GM23338 (cell line): ENCODE measurements around the gene MCTP1.

Experiments used
- CREB1 ChIP-seq: fragments of 250-450 bp; sonication (Bioruptor Pico); IDR thresholded peaks from 2 replicates; pipeline ENCODE4 v1.5.0; 2020; ENCODE audit warnings: low read depth, mild to moderate bottlenecking, moderate library complexity
- CTCF ChIP-seq, 2 experiments: fragments of 200-600 bp in 1 of 2; sonication (generic) in 1 of 2; conservative IDR thresholded peaks; 2 replicates each; pipeline versions ENCODE4 v1.5.1 to v1.6.1; 2016 to 2017; ENCODE audit warnings: antibody characterized with exemption in 2 of 2, low read depth in 2 of 2, mild to moderate bottlenecking in 2 of 2, moderate library complexity in 1 of 2
- EZH2 ChIP-seq: fragments of 200-600 bp; sonication (generic); IDR thresholded peaks from one replicate; pipeline ENCODE4 v1.8.0; 2017; ENCODE audit warnings: antibody characterized with exemption, mild to moderate bottlenecking, low read depth; ENCODE audit not compliant: unreplicated experiment
- EZH2phosphoT487 ChIP-seq: fragments of 200-600 bp; sonication (generic); IDR thresholded peaks from one replicate; pipeline ENCODE4 v1.8.1; 2018; ENCODE audit warnings: antibody characterized with exemption; ENCODE audit not compliant: unreplicated experiment
- POLR2AphosphoS5 ChIP-seq: IDR thresholded peaks from 2 replicates; pipeline ENCODE4 v1.6.1; 2016; ENCODE audit warnings: antibody characterized with exemption, low read depth
- REST ChIP-seq: IDR thresholded peaks from one replicate; pipeline ENCODE4 v1.6.1; 2018; ENCODE audit warnings: antibody characterized with exemption; ENCODE audit not compliant: unreplicated experiment
- STAT1 ChIP-seq: IDR thresholded peaks from one replicate; pipeline ENCODE4 v1.6.1; 2016; ENCODE audit warnings: antibody characterized with exemption; ENCODE audit not compliant: unreplicated experiment

GRCh38 chr5:95235439-95235982, 49.4 kb downstream of the MCTP1 start:
- TF ChIP-seq POLR2AphosphoS5 = no peak
- TF ChIP-seq CTCF (conservative IDR thresholded peaks at IDR 0.05; ENCODE audit: low read depth in 2 of 2) = no peak
- TF ChIP-seq EZH2 = no peak
- no peak for TF ChIP-seq STAT1
- TF ChIP-seq REST = no peak
- no peak for TF ChIP-seq CREB1 (CRISPR knock-in tag)
- no peak for TF ChIP-seq EZH2phosphoT487
